HepG2 (cell line): ENCODE data around the gene IFNE. TPM values are rescaled to one million over a fixed set of nuclear protein-coding genes. Genes with fewer than 3 reads are reported as not detected.

Source experiments
- ATAC-seq: fragments of 200-7000 bp; cut with Tn5 transposase; 3 replicates; pipeline ENCODE4 v1.9.1; 2020; ENCODE audit warnings: mild to moderate bottlenecking, moderate library complexity
- BruUV-seq: library from RNA; stranded (reverse); fragments of 400-500 nt; replicated peaks from 2 replicates; lab custom pipeline; 2021; lab: Mats Ljungman, UMichigan
- CTCF ChIA-PET: fragments of 300-600 bp; formaldehyde crosslinking; extraction: SDS; loops from one replicate; lab custom pipeline; 2021; ENCODE audit warnings: low total read pairs, inconsistent platforms, low intra/inter-chr PET ratio; lab: Yijun Ruan, JAX
- POLR2A ChIA-PET: fragments of 350-600 bp; sonication (Branson Sonifier 250); formaldehyde crosslinking; loops from one replicate; lab custom pipeline; 2020; ENCODE audit warnings: antibody characterized with exemption, inconsistent platforms; lab: Yijun Ruan, JAX
- DNase-seq: peaks from one replicate; pipeline ENCODE4 v3.0.0-alpha.2; 2015; ENCODE audit warnings: low spot score
- FAIRE-seq: peaks from 3 replicates; lab custom pipeline; 2011; peaks lifted over from hg19 to GRCh38; lab: Jason Lieb, UNC
- H2AFZ ChIP-seq: one replicate; pipeline ENCODE4 v1.6.1; 2011; ENCODE audit warnings: low read length, inconsistent platforms
- H3K27ac ChIP-seq: fragments of 300-600 bp; 3 replicates; pipeline ENCODE4 v1.8.0; 2011; ENCODE audit warnings: mixed run types, mild to moderate bottlenecking, mixed read lengths, low read length, inconsistent platforms; ENCODE audit not compliant: insufficient read depth; ENCODE audit errors: extremely low read length
- H3K27me3 ChIP-seq, 2 experiments: fragments of 200-600 bp in 1 of 2; 2 replicates in 1 of 2; 3 replicates in 1 of 2; pipeline versions ENCODE4 v1.6.0 to v1.8.0; 2011; ENCODE audit warnings: low read length in 2 of 2, mild to moderate bottlenecking in 2 of 2, moderate library complexity in 2 of 2, inconsistent platforms in 1 of 2; ENCODE audit not compliant: insufficient read depth in 2 of 2, control insufficient read depth in 1 of 2
- H3K36me3 ChIP-seq, 2 experiments: fragments of 200-600 bp in 1 of 2; replicated peaks in 1 of 2; 2 replicates in 1 of 2; 3 replicates in 1 of 2; pipeline versions ENCODE4 v1.5.1 to v1.8.0; 2011; ENCODE audit warnings: low read length in 2 of 2, inconsistent platforms in 1 of 2; ENCODE audit not compliant: insufficient read depth in 2 of 2, control insufficient read depth in 1 of 2
- H3K4me1 ChIP-seq: 2 replicates; pipeline ENCODE4 v1.5.1; 2012; ENCODE audit warnings: low read length, inconsistent platforms; ENCODE audit not compliant: insufficient read depth
- H3K4me2 ChIP-seq: 2 replicates; pipeline ENCODE4 v1.6.0; 2011; ENCODE audit warnings: low read depth, low read length, inconsistent platforms
- H3K4me3 ChIP-seq, 3 experiments: fragments of 200-600 bp in 1 of 3; sonication (generic), shearing (Covaris generic) in 1 of 3; replicated peaks in 1 of 3; 2 replicates each; pipeline ENCODE4 v1.5.1; 2011 to 2016; ENCODE audit warnings: low read length in 3 of 3, inconsistent platforms in 2 of 3, low read depth in 2 of 3, mild to moderate bottlenecking in 2 of 3, control low read depth in 1 of 3, mixed read lengths in 1 of 3; ENCODE audit not compliant: insufficient read depth in 1 of 3
- H3K79me2 ChIP-seq: one replicate; pipeline ENCODE4 v1.6.1; 2011; ENCODE audit warnings: low read length, inconsistent platforms; ENCODE audit not compliant: insufficient read depth
- H3K9ac ChIP-seq: 2 replicates; pipeline ENCODE4 v1.6.0; 2011; ENCODE audit warnings: mild to moderate bottlenecking, low read depth, low read length, inconsistent platforms; ENCODE audit not compliant: insufficient read depth
- H3K9me3 ChIP-seq: 2 replicates; pipeline ENCODE4 v1.5.1; 2012; ENCODE audit warnings: mild to moderate bottlenecking, low read length
- H4K20me1 ChIP-seq: 2 replicates; pipeline ENCODE4 v1.6.0; 2011; ENCODE audit warnings: inconsistent platforms, mild to moderate bottlenecking, low read length, moderate library complexity; ENCODE audit not compliant: insufficient read depth
- AHR ChIP-seq: IDR thresholded peaks from 2 replicates; pipeline ENCODE4 v1.6.1; 2018; ENCODE audit warnings: missing genetic modification reagents, missing compliant biosample characterization
- HDAC6 ChIP-seq: fragments of 200-600 bp; sonication (generic); IDR thresholded peaks from 2 replicates; pipeline ENCODE4 v1.7.0; 2017; ENCODE audit warnings: mild to moderate bottlenecking, antibody characterized with exemption, low read length, low read depth
- JUN ChIP-seq: sonication (generic); formaldehyde crosslinking; IDR thresholded peaks from 2 replicates; pipeline ENCODE4 v1.4.0; 2020; ENCODE audit warnings: mild to moderate bottlenecking, missing genetic modification reagents
- MAF1 ChIP-seq: sonication (generic); formaldehyde crosslinking; IDR thresholded peaks from 2 replicates; pipeline ENCODE4 v1.5.0; 2020; ENCODE audit warnings: missing genetic modification reagents, borderline replicate concordance
- RBM39 ChIP-seq: fragments of 200-400 bp; formaldehyde crosslinking; IDR thresholded peaks from one replicate; pipeline ENCODE4 v1.6.1; 2018; ENCODE audit warnings: antibody characterized with exemption, mild to moderate bottlenecking, low read depth, low read length; ENCODE audit not compliant: poor library complexity, severe bottlenecking
- ZBTB21 ChIP-seq: sonication (generic); formaldehyde crosslinking; IDR thresholded peaks from 2 replicates; pipeline ENCODE4 v1.4.0; 2020; ENCODE audit warnings: missing genetic modification reagents
- ZNF446 ChIP-seq: sonication (generic); formaldehyde crosslinking; IDR thresholded peaks from 2 replicates; pipeline ENCODE4 v1.5.0; 2020; ENCODE audit warnings: mild to moderate bottlenecking, missing genetic modification reagents
- ZNF543 ChIP-seq: sonication (generic); formaldehyde crosslinking; IDR thresholded peaks from 2 replicates; pipeline ENCODE4 v1.4.0; 2020; ENCODE audit warnings: mild to moderate bottlenecking, missing genetic modification reagents
- WGBS: methylation state at CpG from one replicate; pipeline ENCODE4 v1.1.6; 2017; ENCODE audit warnings: low lambda C conversion rate; 5-methylcytosine and 5-hydroxymethylcytosine counted together
- in situ Hi-C: cut with HindIII; loops from 2 replicates; pipeline ENCODE4 v1.10.0; 2017; ENCODE audit warnings: low pct_unique_long_range_greater_than_20kb; ENCODE audit not compliant: extremely low pct_ligation_motif_present
- intact Hi-C: fragments of 100-400 bp; cut with micrococcal nuclease; formaldehyde crosslinking; loops from one replicate; pipeline ENCODE4 v1.10.0; 2022; ENCODE audit not compliant: unreplicated experiment
- polyA plus RNA-seq, 8 experiments: library from polyadenylated mRNA; depleted of rRNA in 3 of 8; stranded (reverse) in 7 of 8; unstranded in 1 of 8; fragments of >200 nt; fragmentation: Illumina TruSeq in 4 of 8; extraction: Trizol in 4 of 8; gene quantifications; 2 replicates each; pipeline versions ENCODE4 v1.2.1 to v1.2.3, GENCODE V29; 2011 to 2016; ENCODE audit warnings: low read depth in 4 of 8, missing spikeins in 1 of 8, mixed read lengths in 1 of 8; ENCODE audit not compliant: insufficient read depth in 1 of 8
- total RNA-seq, 5 experiments: library from RNA; depleted of rRNA; stranded (reverse); fragments of >200 nt; fragmentation: Illumina TruSeq; extraction: Trizol; gene quantifications; 2 replicates each; pipeline ENCODE4 v1.2.3, GENCODE V29; 2016; ENCODE audit warnings: low read depth in 1 of 5
- TF ChIP-seq, protein P1 (sequence below): sonication (generic); formaldehyde crosslinking; IDR thresholded peaks from 2 replicates; pipeline ENCODE4 v1.4.0; 2020; ENCODE audit warnings: mild to moderate bottlenecking, missing genetic modification reagents
- TF ChIP-seq, protein P2 (sequence below): fragments of 450-650 bp; IDR thresholded peaks from 2 replicates; pipeline ENCODE4 v1.6.1; 2017; ENCODE audit warnings: mild to moderate bottlenecking
- TF ChIP-seq, protein P3 (sequence below): sonication (generic); formaldehyde crosslinking; IDR thresholded peaks from 2 replicates; pipeline ENCODE4 v1.4.0; 2020; ENCODE audit warnings: mild to moderate bottlenecking, missing genetic modification reagents

Gene IFNE
- total and polyA plus RNA-seq, 2 of the 13 experiments (the other 11 are each of a cell fraction or from before 2014, with no cell fraction given): not detected

DNA sequence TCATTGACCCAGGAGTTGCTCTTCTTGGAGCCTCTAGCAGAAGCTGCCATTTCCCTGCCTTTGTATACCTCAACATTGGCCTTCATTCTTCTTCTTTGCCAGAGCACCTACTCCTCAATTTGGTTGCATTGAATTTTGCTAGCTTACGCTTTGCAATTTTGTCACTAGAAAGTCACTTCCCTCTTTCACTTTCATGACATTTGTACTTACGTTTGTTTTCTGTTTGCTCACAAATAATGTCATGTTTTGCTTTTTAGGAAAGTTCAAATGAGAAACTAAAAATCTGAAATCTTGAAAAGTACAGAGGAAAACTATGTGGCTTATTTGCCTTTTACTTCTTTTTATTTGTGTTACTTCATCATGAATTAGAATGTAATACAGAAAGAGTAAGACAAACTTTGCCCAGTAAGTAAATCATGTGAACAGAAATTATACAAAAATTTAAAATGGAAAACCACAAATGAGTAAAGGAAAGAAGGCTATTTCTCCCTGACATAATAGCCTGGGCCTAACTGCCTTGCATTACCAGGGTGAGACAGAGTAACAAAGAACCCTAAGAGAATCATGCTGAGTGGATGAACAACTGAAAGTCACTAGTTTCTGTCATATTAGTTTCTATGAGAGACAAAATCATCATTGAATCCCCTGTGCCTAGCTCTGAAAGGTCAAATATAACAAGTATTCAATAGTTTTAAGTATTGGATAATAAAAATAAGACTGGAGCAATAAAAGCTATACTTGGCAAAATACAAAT is 49.3 kb downstream of the IFNE start:
- H3K9ac ChIP-seq: no peak overlapping the region
- 12% methylated on average over 2 of the region's 2 CpGs for WGBS
- H4K20me1 ChIP-seq: no peaks in the 10 kb centered on the region
- ChIA-PET CTCF (no interaction called here), POLR2A (no interaction called here)
- no TSS peak for BruUV-seq
- FAIRE-seq (no peak), ATAC-seq (no peak), DNase-seq (no peak)
- H3K27me3 ChIP-seq: no peaks in the 10 kb centered on the region
- H3K9me3 ChIP-seq: no peaks in the 10 kb centered on the region
- intact Hi-C loops (no loop called here), in situ Hi-C loops (no loop called here)
- no peak overlapping the region for H3K4me3 ChIP-seq
- H2AFZ ChIP-seq: no peak overlapping the region
- no peak overlapping the region for H3K4me2 ChIP-seq
- no peaks in the 10 kb centered on the region for H3K36me3 ChIP-seq
- no peaks in the 10 kb centered on the region for H3K4me1 ChIP-seq
- no peaks in the 10 kb centered on the region for H3K79me2 ChIP-seq
- TF ChIP-seq RBM39 (no peak), HDAC6 (no peak), MAF1 (CRISPR knock-in tag) (no peak), ZNF446 (no peak), ZNF543 (CRISPR knock-in tag) (no peak), JUN (CRISPR knock-in tag) (no peak), AHR (CRISPR knock-in tag) (no peak), ZBTB21 (no peak)
- TF ChIP-seq, protein P1, sequence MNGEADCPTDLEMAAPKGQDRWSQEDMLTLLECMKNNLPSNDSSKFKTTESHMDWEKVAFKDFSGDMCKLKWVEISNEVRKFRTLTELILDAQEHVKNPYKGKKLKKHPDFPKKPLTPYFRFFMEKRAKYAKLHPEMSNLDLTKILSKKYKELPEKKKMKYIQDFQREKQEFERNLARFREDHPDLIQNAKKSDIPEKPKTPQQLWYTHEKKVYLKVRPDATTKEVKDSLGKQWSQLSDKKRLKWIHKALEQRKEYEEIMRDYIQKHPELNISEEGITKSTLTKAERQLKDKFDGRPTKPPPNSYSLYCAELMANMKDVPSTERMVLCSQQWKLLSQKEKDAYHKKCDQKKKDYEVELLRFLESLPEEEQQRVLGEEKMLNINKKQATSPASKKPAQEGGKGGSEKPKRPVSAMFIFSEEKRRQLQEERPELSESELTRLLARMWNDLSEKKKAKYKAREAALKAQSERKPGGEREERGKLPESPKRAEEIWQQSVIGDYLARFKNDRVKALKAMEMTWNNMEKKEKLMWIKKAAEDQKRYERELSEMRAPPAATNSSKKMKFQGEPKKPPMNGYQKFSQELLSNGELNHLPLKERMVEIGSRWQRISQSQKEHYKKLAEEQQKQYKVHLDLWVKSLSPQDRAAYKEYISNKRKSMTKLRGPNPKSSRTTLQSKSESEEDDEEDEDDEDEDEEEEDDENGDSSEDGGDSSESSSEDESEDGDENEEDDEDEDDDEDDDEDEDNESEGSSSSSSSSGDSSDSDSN (CRISPR knock-in tag): no peak
- TF ChIP-seq, protein P2, sequence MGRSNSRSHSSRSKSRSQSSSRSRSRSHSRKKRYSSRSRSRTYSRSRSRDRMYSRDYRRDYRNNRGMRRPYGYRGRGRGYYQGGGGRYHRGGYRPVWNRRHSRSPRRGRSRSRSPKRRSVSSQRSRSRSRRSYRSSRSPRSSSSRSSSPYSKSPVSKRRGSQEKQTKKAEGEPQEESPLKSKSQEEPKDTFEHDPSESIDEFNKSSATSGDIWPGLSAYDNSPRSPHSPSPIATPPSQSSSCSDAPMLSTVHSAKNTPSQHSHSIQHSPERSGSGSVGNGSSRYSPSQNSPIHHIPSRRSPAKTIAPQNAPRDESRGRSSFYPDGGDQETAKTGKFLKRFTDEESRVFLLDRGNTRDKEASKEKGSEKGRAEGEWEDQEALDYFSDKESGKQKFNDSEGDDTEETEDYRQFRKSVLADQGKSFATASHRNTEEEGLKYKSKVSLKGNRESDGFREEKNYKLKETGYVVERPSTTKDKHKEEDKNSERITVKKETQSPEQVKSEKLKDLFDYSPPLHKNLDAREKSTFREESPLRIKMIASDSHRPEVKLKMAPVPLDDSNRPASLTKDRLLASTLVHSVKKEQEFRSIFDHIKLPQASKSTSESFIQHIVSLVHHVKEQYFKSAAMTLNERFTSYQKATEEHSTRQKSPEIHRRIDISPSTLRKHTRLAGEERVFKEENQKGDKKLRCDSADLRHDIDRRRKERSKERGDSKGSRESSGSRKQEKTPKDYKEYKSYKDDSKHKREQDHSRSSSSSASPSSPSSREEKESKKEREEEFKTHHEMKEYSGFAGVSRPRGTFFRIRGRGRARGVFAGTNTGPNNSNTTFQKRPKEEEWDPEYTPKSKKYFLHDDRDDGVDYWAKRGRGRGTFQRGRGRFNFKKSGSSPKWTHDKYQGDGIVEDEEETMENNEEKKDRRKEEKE: no peak
- TF ChIP-seq, protein P3, sequence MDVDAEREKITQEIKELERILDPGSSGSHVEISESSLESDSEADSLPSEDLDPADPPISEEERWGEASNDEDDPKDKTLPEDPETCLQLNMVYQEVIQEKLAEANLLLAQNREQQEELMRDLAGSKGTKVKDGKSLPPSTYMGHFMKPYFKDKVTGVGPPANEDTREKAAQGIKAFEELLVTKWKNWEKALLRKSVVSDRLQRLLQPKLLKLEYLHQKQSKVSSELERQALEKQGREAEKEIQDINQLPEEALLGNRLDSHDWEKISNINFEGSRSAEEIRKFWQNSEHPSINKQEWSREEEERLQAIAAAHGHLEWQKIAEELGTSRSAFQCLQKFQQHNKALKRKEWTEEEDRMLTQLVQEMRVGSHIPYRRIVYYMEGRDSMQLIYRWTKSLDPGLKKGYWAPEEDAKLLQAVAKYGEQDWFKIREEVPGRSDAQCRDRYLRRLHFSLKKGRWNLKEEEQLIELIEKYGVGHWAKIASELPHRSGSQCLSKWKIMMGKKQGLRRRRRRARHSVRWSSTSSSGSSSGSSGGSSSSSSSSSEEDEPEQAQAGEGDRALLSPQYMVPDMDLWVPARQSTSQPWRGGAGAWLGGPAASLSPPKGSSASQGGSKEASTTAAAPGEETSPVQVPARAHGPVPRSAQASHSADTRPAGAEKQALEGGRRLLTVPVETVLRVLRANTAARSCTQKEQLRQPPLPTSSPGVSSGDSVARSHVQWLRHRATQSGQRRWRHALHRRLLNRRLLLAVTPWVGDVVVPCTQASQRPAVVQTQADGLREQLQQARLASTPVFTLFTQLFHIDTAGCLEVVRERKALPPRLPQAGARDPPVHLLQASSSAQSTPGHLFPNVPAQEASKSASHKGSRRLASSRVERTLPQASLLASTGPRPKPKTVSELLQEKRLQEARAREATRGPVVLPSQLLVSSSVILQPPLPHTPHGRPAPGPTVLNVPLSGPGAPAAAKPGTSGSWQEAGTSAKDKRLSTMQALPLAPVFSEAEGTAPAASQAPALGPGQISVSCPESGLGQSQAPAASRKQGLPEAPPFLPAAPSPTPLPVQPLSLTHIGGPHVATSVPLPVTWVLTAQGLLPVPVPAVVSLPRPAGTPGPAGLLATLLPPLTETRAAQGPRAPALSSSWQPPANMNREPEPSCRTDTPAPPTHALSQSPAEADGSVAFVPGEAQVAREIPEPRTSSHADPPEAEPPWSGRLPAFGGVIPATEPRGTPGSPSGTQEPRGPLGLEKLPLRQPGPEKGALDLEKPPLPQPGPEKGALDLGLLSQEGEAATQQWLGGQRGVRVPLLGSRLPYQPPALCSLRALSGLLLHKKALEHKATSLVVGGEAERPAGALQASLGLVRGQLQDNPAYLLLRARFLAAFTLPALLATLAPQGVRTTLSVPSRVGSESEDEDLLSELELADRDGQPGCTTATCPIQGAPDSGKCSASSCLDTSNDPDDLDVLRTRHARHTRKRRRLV: no peak
- H3K27ac ChIP-seq: no peak overlapping the region
